Putamen (tissue), 1 donor: ENCODE measurements around the gene DNAJB13.
"Not testable (repeated sequence)": the region's sequence is repeated elsewhere in the genome, so short reads cannot be mapped to it uniquely, and the experiment has no call there.

ENCODE experiments used
- DNase-seq: peaks from one replicate; pipeline ENCODE4 v3.0.0-alpha.2; 2016; ENCODE audit warnings: low spot score

DNAJB13 gene

DNA sequence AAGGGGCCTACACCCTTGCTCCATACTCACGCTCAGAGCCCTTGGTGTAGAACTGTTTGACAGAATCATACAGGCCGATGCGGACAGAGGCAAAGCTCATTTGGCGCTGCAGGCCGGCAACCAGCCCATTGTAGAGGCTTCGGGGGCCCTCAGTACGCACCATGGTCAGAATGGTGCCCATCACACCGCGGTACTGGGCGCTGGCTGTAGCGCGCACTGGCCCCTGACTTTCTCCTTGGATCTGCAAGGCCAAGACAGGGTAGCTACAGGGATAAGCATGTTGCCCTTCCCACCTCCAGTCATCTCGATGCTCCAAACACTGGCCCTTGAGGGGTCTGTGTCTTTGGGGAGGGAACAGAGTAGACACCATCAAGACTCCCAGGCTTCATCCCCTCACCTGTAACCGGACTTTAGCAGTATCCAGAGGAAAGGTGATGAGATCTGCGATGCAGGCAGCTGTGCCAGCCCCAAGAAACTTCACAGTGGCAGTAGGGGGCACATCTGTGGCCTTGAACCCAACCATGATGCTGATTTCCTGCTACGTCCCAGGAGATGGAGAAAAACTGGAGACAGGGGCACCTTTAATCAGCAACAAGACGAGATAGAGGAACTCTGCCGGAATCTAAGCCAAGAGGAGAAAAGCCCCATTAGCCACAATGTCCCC is 27.2 kb downstream of the DNAJB13 start:
- DNase-seq, result no peak

- DNase-seq, result no peak
Observed at GRCh38 chr11:73978576-73979086, 27.8 kb downstream of the DNAJB13 start.

- DNase-seq, result no peak
Observed at GRCh38 chr11:73980001-73980961, 29.5 kb downstream of the DNAJB13 start.

DNA sequence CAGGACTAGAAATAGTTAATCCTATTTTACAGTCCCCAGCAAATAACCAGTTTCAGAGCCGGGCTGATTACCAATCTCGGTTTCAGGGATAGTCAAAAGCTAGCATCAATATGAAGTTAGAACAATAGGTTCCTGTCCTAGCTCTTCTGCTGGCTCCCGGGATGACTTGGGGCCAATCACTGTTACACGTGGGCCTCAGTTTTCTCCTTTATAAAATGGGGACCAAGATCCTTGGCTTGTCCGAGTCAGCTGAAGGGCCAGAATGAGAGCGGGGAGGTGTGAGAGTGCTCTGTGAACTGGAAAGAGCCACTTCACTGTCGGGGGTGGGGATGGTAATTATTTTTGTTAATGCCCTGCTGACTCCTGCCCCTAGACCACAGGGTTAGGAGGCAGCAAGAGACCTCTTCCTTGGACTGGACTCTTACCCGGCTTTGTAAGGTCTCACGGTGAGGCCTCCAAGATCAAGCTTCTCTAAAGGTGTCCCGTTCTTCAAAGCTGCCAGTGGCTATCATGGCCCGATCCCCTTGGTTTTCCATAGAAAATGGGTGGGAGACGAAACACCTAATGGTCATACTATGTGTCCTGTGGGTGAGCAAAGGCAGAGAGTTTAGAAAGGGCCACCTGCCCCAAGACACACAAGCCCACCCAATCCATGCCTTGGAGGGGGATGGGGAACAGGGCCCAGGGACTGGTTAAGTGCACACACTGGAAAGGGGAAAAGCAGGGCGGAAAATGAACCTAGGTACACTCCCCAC is 30.4 kb downstream of the DNAJB13 start:
- DNase-seq, result no peak

DNA sequence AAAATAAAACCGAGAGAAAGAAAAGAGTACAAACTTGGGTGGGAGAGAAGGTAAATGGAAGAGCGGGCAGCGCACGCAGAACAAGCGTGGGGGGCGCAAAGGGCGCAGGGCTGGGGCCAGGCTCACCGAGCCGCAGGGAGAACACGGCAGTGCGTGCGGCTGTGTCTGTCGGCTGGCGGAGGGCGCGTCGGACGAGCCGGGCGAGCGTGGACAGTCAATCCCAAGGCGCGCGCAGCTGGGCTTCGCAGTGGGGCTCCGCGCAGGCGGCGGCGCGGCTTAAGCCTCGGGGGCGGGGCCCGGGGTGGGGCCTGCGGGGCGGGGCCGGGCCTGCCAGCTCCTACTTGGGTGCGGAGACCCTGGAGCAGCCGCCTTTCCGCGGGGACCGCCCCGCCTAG is 31.8 kb downstream of the DNAJB13 start, which contains the start of gene UCP2:
Gene UCP2, minus strand, starts transcription at position 249 of the 395 bp plus-strand sequence. CDS start 4,465 bp downstream, outside the sequence.
- DNase-seq, result peak; percentile 77

DNA sequence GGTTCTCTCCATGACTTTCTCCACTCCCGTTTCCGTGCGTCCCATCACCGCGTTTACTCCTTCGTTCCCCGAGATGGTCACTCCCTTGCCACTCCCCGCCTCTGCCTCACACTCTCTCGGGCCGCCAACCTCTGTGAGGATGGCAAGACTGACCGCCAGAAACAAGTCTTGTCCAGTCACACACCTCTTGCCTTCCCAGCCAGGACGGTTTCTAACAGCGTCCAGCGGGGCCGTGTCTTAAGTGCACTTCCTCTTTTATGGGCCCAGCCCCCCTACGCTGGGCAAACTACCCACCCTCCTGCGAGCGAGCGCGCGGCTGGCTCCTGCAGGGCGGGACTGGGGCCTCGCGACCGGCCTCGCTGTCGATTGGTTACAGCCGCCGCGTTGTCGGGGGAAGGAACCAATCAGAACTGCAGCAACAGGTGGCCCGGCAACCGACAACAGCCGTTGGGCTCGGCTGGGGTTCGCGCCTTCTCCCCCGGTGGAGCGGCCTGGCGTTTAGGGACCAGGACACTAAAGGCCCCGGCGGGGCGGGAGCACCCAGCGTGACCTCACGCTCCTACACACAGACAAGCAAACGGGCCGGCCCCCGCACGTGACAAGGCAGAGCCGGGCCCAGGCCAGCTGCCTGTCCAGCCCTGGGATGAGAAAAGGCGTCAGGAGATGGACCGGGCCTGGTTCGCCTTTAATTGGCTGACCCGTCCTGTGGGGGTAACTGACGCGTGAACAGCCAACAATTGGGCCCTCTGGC is 32.3 kb downstream of the DNAJB13 start:
- DNase-seq, result peak; percentile 94

DNA sequence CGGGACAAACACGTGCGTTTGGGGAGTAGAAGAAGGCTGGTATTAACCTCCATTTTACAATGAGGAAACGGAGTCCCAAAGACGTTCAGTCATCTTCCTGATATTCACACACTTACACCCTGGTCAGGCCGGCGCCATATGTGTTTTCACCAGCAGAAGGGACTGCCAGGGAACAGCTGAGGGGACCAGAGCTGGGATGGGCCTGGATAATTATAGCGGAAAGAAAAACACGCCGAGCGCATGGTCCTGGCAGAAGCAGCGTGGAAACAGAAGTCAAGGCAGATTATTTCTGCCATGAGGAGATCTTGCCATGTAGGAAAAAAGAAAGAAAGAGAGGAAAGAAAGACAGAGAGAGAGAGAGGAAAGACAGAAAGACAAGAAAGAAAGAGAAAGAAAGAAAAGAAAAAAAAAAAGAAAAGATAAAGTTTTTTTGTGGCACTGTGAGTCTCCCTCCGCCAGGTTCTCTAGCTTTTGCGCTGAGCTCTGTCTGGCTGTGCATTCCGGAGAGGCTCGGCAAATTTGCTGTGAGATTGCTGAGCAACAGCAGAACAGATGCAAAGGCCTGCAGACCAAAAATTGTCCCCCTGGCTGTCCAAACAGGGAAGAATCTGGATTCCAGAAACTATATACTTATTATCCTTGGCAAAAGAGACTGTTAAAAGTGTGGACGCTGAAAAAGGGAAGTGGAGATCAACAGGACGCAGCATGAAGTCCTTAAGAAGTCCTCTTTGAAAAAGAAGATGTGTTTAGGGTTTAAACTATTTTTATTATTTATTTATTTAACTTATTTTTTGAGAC is 33.1 kb downstream of the DNAJB13 start:
- no peak for DNase-seq

GRCh38 chr11:73985661-73986060 is 34.8 kb downstream of the DNAJB13 start:
- not testable (repeated sequence) for DNase-seq

DNA sequence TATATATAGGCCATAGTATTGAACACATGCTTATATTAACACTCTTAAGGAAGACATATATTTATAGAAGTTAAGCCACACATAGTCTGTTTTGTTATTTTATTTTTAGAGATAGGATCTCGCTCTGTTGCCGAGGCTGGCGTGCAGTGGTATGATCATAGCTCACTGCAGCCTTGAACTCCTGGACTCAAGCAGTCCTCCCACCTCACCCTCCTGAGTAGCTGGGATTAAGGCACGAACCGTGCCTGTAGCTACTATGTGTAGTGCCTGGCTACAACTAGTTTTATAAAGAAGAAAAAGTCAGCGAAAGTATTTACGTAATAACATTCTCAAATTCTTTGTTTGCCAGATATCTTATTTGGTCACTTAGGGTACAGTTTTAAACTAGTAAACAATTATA is 37.4 kb downstream of the DNAJB13 start:
- no peak for DNase-seq

DNA sequence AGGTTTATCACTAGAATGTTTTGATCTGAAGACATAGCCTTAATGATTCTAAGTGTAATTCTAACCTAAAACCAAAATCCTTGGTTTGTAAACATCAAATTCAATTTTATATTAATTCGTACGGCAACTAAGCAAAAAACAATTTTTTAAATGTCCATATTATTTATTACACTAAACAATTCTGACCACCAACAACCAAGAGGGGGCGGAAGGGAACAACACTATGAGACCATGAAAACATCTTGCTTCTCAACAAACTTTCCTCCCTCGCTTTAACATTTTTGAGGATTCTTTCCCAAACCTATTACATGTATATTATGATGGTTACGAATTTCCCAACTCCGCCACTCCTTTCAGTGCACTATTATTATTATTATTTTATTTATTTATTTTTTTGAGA is 38.3 kb downstream of the DNAJB13 start:
- DNase-seq, result no peak

DNA sequence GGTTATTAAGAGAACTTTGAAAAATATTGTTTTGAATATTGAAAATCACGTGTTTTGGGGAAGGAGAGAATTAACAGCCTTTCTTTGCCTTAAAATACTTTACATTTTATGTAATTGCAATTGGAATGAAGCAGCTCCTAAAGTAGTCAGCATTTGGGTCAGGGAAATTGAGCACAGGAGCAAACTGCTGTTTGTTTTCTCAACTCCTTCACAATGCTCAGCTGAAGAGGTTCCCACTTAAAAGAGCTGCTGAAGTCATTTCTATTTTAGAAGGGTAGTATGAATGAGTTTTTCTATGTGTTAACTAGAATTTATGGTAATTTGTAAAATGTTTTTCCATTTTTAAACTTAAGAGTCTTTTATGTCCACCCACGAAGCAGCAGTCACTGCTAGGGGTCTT is 39.9 kb downstream of the DNAJB13 start:
- DNase-seq, result no peak

DNA sequence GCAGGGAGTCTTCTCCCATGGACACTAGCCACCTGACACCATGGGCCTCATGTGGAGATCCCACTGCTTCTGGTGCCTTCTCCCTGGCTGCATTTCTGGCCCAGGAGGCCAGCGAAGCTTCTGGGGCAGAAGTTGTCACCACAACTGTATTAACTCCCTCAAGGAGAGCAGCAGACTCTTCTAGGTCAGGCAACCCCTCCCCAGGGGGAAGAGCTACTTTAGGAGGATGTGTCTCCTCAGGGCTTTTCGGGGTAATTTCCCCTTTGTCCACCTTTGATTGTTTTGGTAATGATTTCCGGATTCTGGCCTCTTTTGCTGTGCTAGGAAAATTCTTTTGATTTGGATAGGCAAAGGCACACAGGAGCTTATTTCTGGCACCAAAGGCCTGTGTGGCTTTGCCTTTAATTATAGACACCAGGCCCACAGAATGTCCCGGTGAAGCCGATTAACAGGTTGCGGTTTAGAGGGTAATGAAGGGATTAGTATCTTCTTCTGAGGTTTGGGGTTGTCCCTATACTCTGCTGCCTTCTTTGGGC is 40.7 kb downstream of the DNAJB13 start:
- DNase-seq, result no peak

DNA sequence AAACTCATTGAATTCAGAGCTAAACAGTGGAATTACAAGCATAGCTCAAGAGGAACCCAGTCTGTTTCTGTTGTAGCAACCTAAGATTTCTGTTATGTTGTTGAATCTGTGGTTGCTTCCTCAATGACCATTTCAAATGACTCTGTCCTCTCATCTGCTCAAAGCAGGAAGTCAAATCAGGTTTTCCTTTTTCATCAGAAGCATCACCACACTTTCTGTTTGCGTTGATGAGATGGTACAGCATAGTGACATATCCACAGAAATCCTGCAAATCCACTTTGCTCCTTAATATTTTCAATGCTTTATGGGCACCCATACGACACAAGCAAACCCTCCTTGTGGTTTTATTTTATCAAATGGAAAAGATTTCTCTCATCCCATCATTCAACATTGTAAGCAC is 44.4 kb downstream of the DNAJB13 start:
- no peak for DNase-seq

- no peak for DNase-seq
Observed at GRCh38 chr11:73995731-73996130, 44.9 kb downstream of the DNAJB13 start.

- no peak for DNase-seq
Observed at GRCh38 chr11:73996161-73996747, 45.4 kb downstream of the DNAJB13 start.

- DNase-seq, result no peak
Observed at GRCh38 chr11:73997120-73997770, 46.4 kb downstream of the DNAJB13 start.

DNA sequence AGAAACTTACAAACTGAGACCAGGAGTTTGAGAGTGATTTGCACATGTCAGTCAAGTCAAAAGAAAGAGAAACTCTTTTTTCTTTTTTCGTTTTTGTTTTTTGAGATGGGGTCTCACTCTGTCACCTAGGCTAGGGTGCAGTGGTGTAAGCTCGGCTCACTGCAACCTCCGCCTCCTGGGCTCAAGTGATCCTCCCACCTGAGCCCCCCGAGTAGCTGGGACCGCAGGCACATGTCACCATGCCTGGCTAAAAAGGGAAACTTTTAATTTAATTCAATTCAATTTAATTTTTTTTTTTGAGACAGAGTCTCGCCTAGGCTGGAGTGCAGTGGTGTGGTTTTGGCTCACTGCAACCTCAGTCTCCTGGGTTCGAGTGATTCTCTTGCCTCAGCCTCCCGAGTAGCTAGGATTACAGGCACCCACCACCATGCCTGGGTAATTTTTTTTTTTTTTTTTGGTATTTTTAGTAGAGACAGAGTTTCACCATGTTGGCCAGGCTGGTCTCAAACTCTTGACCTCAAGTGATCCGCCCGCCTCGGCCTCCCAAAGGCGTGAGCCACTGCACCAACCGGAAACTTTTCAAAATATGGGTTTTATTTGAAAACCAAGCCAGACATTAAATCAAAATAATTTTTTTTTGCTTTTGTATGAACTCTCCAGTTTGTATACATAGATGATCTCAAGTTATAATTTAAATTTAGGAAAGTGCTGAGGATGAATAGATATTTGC is 48.2 kb downstream of the DNAJB13 start:
- DNase-seq, result no peak

GRCh38 chr11:73999581-74000306 is 48.9 kb downstream of the DNAJB13 start:
- DNase-seq, result peak; percentile 77
